HCT116 (cell line): ENCODE data around the gene PPP2R3A.
"Not testable (repeated sequence)": the region's sequence is repeated elsewhere in the genome, so short reads cannot be mapped to it uniquely, and the experiment has no call there.

Source experiments
- JUND ChIP-seq: IDR thresholded peaks from 2 replicates; pipeline ENCODE4 v1.6.1; 2012
- POLR2A ChIP-seq: IDR thresholded peaks from 2 replicates; pipeline ENCODE4 v1.7.0; 2011; ENCODE audit warnings: borderline replicate concordance; ENCODE audit not compliant: insufficient read depth, insufficient read length; ENCODE audit errors: extremely low read depth
- POLR2AphosphoS5 ChIP-seq: IDR thresholded peaks from 2 replicates; pipeline ENCODE4 v1.6.1; 2011; ENCODE audit warnings: mild to moderate bottlenecking, low read depth, low read length, moderate library complexity
- TF ChIP-seq, protein P1 (sequence below), 3 experiments: fragments of 200-600 bp in 1 of 3; sonication (generic) in 1 of 3; IDR thresholded peaks in 2 of 3; conservative IDR thresholded peaks in 1 of 3; 2 replicates each; pipeline ENCODE4 v1.5.1; 2012 to 2017; ENCODE audit warnings: low read depth in 2 of 3, low read length in 2 of 3, antibody characterized with exemption in 1 of 3, borderline replicate concordance in 1 of 3, control low read depth in 1 of 3, mild to moderate bottlenecking in 1 of 3, mixed read lengths in 1 of 3, mixed run types in 1 of 3, moderate library complexity in 1 of 3; ENCODE audit not compliant: insufficient read depth in 1 of 3

DNA sequence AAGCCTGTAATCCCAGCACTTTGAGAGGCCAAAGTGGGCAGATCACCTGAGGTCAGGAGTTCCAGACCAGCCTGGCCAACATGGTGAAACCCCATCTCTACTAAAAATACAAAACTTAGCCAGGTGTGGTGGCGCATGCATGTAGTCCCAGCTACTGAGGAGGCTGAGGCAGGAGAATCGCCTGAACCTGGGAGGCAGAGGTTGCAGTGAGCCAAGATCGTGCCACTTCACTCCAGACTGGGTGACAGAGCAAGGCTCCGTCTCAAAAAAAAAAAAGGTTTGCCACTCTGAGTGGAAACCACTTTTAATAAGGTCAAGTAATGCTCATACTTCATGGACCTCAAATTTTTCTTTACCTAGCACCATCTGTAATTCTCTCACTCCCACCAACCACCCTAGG is 178.9 kb downstream of the PPP2R3A start:
- not testable (repeated sequence) for TF ChIP-seq POLR2AphosphoS5, JUND, POLR2A
- TF ChIP-seq, protein P1, sequence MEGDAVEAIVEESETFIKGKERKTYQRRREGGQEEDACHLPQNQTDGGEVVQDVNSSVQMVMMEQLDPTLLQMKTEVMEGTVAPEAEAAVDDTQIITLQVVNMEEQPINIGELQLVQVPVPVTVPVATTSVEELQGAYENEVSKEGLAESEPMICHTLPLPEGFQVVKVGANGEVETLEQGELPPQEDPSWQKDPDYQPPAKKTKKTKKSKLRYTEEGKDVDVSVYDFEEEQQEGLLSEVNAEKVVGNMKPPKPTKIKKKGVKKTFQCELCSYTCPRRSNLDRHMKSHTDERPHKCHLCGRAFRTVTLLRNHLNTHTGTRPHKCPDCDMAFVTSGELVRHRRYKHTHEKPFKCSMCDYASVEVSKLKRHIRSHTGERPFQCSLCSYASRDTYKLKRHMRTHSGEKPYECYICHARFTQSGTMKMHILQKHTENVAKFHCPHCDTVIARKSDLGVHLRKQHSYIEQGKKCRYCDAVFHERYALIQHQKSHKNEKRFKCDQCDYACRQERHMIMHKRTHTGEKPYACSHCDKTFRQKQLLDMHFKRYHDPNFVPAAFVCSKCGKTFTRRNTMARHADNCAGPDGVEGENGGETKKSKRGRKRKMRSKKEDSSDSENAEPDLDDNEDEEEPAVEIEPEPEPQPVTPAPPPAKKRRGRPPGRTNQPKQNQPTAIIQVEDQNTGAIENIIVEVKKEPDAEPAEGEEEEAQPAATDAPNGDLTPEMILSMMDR (IDR thresholded peaks at IDR 0.05 in 2 of 3, conservative IDR thresholded peaks at IDR 0.05 in 1 of 3; ENCODE audit: borderline replicate concordance in 1 of 3, insufficient read depth in 1 of 3, low read depth in 2 of 3, low read length in 2 of 3), result not testable (repeated sequence)
